ENCODE results near the gene ACR. TPM values are rescaled to one million over a fixed set of nuclear protein-coding genes. Genes with fewer than 3 reads are reported as not detected.
A peak's percentile ranks its signal among the peaks of the same experiment; 100 is the strongest.

ACR gene
- total RNA-seq, 4 donors from 2014 or later = not detected

DNA sequence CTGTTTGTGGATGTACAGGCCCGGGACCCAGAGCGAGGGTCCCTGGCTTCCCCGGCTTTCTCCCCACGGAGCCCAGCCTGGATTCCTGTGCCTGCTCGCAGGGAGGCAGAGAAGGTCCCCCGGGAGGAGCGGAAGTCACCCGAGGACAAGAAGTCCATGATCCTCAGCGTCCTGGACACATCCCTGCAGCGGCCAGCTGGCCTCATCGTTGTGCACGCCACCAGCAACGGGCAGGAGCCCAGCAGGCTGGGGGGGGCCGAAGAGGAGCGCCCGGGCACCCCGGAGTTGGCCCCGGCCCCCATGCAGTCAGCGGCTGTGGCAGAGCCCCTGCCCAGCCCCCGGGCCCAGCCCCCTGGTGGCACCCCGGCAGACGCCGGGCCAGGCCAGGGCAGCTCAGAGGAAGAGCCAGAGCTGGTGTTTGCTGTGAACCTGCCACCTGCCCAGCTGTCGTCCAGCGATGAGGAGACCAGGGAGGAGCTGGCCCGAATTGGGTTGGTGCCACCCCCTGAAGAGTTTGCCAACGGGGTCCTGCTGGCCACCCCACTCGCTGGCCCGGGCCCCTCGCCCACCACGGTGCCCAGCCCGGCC, 16.7 kb upstream of the ACR start:
- Histone ChIP-seq H3K27ac (no peak overlapping the region), H3K4me1 (no peaks in the 10 kb centered on the region), H3K4me3 (no peak overlapping the region), H3K27me3 (peaks cover 0 to 4% of the 10 kb centered on the region in 2 donors), H3K36me3 (no peaks in the 10 kb centered on the region), H3K9me3 (no peaks in the 10 kb centered on the region)
- no peak for DNase-seq
- TF ChIP-seq, protein P1, sequence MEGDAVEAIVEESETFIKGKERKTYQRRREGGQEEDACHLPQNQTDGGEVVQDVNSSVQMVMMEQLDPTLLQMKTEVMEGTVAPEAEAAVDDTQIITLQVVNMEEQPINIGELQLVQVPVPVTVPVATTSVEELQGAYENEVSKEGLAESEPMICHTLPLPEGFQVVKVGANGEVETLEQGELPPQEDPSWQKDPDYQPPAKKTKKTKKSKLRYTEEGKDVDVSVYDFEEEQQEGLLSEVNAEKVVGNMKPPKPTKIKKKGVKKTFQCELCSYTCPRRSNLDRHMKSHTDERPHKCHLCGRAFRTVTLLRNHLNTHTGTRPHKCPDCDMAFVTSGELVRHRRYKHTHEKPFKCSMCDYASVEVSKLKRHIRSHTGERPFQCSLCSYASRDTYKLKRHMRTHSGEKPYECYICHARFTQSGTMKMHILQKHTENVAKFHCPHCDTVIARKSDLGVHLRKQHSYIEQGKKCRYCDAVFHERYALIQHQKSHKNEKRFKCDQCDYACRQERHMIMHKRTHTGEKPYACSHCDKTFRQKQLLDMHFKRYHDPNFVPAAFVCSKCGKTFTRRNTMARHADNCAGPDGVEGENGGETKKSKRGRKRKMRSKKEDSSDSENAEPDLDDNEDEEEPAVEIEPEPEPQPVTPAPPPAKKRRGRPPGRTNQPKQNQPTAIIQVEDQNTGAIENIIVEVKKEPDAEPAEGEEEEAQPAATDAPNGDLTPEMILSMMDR (IDR thresholded peaks at IDR 0.05) = no peak
- no peak for TF ChIP-seq POLR2A (IDR thresholded peaks at IDR 0.05)

DNA sequence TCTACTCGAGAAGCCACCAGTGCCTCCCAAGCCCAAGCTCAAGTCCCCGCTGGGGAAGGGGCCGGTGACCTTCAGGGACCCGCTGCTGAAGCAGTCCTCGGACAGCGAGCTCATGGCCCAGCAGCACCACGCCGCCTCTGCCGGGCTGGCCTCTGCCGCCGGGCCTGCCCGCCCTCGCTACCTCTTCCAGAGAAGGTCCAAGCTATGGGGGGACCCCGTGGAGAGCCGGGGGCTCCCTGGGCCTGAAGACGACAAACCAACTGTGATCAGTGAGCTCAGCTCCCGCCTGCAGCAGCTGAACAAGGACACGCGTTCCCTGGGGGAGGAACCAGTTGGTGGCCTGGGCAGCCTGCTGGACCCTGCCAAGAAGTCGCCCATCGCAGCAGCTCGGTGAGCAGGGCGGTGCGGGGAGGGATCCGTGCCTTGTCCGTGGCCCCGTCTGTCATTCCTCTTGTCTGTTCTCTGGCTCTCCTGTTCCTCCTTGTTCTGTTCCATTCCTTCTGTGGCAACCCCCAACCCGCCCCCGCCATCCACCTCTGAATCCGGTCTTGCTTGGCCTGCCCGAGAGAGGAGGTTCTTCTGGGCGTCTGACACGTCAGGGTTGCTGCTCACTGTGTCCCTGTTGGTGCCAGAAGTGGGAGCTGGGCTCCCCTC, 15.8 kb upstream of the ACR start:
- H3K4me3 ChIP-seq = no peak overlapping the region
- no peak for DNase-seq
- no peaks in the 10 kb centered on the region for H3K36me3 ChIP-seq
- peaks cover 0 to 4% of the 10 kb centered on the region in 2 donors for H3K27me3 ChIP-seq
- H3K9me3 ChIP-seq = no peaks in the 10 kb centered on the region
- H3K4me1 ChIP-seq = no peaks in the 10 kb centered on the region
- no peak for TF ChIP-seq POLR2A (IDR thresholded peaks at IDR 0.05)
- TF ChIP-seq, protein P1 (IDR thresholded peaks at IDR 0.05) = no peak
- H3K27ac ChIP-seq = no peak overlapping the region

DNA sequence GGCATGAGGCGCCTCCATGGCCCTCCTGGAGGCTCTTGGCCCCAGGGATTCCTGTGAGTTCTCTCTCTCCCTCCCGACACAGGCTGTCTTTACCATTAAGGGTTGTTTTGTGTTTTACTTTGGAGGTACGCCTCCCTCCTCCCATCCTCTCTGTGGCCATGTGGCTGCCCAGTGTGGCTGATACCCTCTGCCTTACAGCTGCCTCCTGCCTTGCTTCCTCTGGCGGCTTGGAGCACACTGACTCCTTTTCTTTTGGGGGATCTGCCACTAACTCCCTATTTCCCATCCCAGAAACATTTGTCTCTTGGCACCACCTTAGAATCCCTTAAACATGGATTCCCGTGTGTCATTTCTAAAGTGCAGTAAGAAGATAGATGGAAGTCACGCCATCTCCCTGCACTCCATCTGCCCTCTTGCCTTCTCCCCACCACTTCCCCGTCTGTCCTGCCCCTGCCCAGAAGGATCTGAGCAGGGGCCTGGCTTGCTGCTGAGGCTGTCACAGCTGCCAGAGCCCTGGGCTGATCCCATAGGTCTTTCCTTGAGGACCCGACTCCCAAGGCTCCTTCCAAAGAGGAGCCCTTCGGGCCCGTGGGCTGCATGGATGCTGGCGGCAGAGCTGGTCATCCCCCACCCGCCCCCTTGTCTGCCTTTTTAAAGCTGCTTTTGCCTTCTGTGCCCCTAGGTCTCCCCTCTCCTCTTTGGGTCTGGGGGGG, 15.1 kb upstream of the ACR start:
- Histone ChIP-seq H3K36me3 (no peaks in the 10 kb centered on the region), H3K4me1 (no peaks in the 10 kb centered on the region), H3K4me3 (no peak overlapping the region), H3K9me3 (no peaks in the 10 kb centered on the region), H3K27me3 (peaks cover 0 to 4% of the 10 kb centered on the region in 2 donors), H3K27ac (no peak overlapping the region)
- TF ChIP-seq, protein P1 (IDR thresholded peaks at IDR 0.05) = no peak
- no peak for TF ChIP-seq POLR2A (IDR thresholded peaks at IDR 0.05)
- no peak for DNase-seq

DNA sequence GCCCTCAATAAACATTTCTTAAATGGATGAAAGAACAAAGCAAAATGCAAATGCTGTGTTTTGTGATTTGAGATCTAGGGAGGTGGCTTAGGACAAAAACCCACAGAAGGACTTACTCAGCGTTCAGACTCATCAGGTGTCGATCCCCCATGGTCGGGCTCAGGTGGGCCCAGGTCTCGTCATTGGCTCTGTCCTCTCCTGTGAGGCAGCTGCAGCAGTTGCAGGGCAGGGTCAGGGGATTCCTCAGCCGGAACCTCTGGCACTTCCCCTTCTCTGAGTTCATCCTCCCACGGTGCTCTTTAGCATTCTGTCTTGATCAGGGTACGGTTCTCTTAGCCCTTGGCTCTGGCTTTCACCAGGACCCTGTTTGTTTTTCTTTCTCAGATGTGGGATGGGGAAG, 14.0 kb upstream of the ACR start:
- TF ChIP-seq POLR2A (IDR thresholded peaks at IDR 0.05) = no peak
- TF ChIP-seq, protein P1 (IDR thresholded peaks at IDR 0.05) = no peak
- peak in 2 of 3 donors; percentile 53 to 55 for DNase-seq
- Histone ChIP-seq H3K4me1 (no peaks in the 10 kb centered on the region), H3K9me3 (no peaks in the 10 kb centered on the region), H3K27ac (no peak overlapping the region), H3K27me3 (peaks cover 0 to 4% of the 10 kb centered on the region in 2 donors), H3K36me3 (no peaks in the 10 kb centered on the region), H3K4me3 (no peak overlapping the region)

DNA sequence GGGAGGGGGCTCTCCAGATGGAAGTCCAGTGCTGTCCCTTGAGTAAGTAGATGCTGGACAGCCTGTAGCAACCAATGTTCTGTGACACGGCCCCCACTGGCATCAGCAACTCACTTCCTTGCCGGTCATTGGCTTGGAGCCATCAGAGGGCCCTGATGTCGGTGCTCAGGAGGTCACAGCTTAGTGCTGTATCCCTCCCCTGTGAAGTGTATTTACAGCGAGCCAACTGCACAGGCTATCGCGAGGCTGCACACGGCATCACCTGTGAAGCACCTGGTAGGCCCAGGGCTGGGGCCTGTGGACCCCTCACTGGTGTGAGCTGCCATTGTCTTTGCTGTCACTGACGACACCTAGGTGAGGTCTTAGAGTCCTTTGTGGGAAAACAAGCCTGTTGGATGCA, 13.4 kb upstream of the ACR start:
- Histone ChIP-seq H3K27ac (no peak overlapping the region), H3K27me3 (peaks cover 0 to 4% of the 10 kb centered on the region in 2 donors), H3K4me3 (no peak overlapping the region), H3K9me3 (no peaks in the 10 kb centered on the region), H3K4me1 (peaks cover 0 to under 1% (median 0%) of the 10 kb centered on the region in 4 donors), H3K36me3 (no peaks in the 10 kb centered on the region)
- DNase-seq = no peak
- TF ChIP-seq, protein P1 (IDR thresholded peaks at IDR 0.05) = no peak
- no peak for TF ChIP-seq POLR2A (IDR thresholded peaks at IDR 0.05)

Data from Peyer's patch (tissue), 4 donors.